Stimulated activated CD8-positive, alpha-beta memory T cell treated with anti-CD3 and anti-CD28 coated beads, Interleukin-12 subunit alpha, Interleukin-12 subunit beta, amount 100 ng/mL, for 24 hours (primary cell): Measurements from ENCODE around the gene LDB2.
"Not testable (repeated sequence)": the region's sequence is repeated elsewhere in the genome, so short reads cannot be mapped to it uniquely, and the experiment has no call there.

ENCODE experiments used
- DNase-seq: peaks from one replicate; pipeline ENCODE4 v3.0.0-alpha.2; 2020; ENCODE audit errors: extremely low read depth

LDB2 gene

GRCh38 chr4:16646459-16646858, 252.0 kb downstream of the LDB2 start:
- no peak for DNase-seq

- no peak for DNase-seq
Observed at GRCh38 chr4:16643893-16644292, 254.6 kb downstream of the LDB2 start.

- no peak for DNase-seq
Observed at GRCh38 chr4:16642897-16643296, 255.5 kb downstream of the LDB2 start.

- no peak for DNase-seq
Observed at GRCh38 chr4:16641971-16642370, 256.5 kb downstream of the LDB2 start.

GRCh38 chr4:16636912-16637630, 261.4 kb downstream of the LDB2 start:
- DNase-seq = no peak

- no peak for DNase-seq
Observed at GRCh38 chr4:16636304-16636703, 262.1 kb downstream of the LDB2 start.

- not testable (repeated sequence) for DNase-seq
Observed at GRCh38 chr4:16629274-16629673, 269.2 kb downstream of the LDB2 start.

- not testable (repeated sequence) for DNase-seq
Observed at GRCh38 chr4:16628835-16629234, 269.6 kb downstream of the LDB2 start.

- DNase-seq = no peak
Observed at GRCh38 chr4:16627999-16628398, 270.4 kb downstream of the LDB2 start.

GRCh38 chr4:16626945-16627344, 271.5 kb downstream of the LDB2 start:
- DNase-seq = no peak

- DNase-seq = no peak
Observed at GRCh38 chr4:16622826-16623225, 275.6 kb downstream of the LDB2 start.

GRCh38 chr4:16617435-16617834, 281.0 kb downstream of the LDB2 start:
- no peak for DNase-seq

- no peak for DNase-seq
Observed at GRCh38 chr4:16617011-16617410, 281.4 kb downstream of the LDB2 start.

GRCh38 chr4:16609170-16609758, 289.2 kb downstream of the LDB2 start:
- DNase-seq = no peak

GRCh38 chr4:16608611-16609125, 289.8 kb downstream of the LDB2 start:
- DNase-seq = no peak

- DNase-seq = no peak
Observed at GRCh38 chr4:16608123-16608522, 290.3 kb downstream of the LDB2 start.

GRCh38 chr4:16607241-16608066, 291.0 kb downstream of the LDB2 start:
- no peak for DNase-seq

GRCh38 chr4:16606691-16607090, 291.8 kb downstream of the LDB2 start:
- no peak for DNase-seq

- DNase-seq = no peak
Observed at GRCh38 chr4:16603178-16603577, 295.3 kb downstream of the LDB2 start.

- DNase-seq = no peak
Observed at GRCh38 chr4:16598597-16599206, 299.7 kb downstream of the LDB2 start.

- no peak for DNase-seq
Observed at GRCh38 chr4:16597845-16598596, 300.4 kb downstream of the LDB2 start.
